SHP77 (cell line): ENCODE measurements around the gene TNFRSF1B.

Experiments used
- DNase-seq, 2 experiments: peaks; one replicate each; lab custom pipeline; 2025; lab: John Stamatoyannopoulos, UW

TNFRSF1B gene

GRCh38 chr1:12142141-12142823, 24.5 kb upstream of the TNFRSF1B start:
- DNase-seq: no peak

- no peak for DNase-seq
Measured at GRCh38 chr1:12142891-12143630, 23.7 kb upstream of the TNFRSF1B start.

- no peak for DNase-seq
Measured at GRCh38 chr1:12143631-12144155, 23.1 kb upstream of the TNFRSF1B start.

- no peak for DNase-seq
Measured at GRCh38 chr1:12144236-12144635, 22.6 kb upstream of the TNFRSF1B start.

- DNase-seq: no peak
Measured at GRCh38 chr1:12144969-12145368, 21.8 kb upstream of the TNFRSF1B start.

GRCh38 chr1:12145616-12146342, 21.0 kb upstream of the TNFRSF1B start:
- no peak for DNase-seq

- DNase-seq: no peak
Measured at GRCh38 chr1:12146343-12147112, 20.3 kb upstream of the TNFRSF1B start.

GRCh38 chr1:12147201-12147701, 19.5 kb upstream of the TNFRSF1B start:
- DNase-seq: no peak

GRCh38 chr1:12148160-12148957, 18.4 kb upstream of the TNFRSF1B start:
- DNase-seq: no peak

GRCh38 chr1:12148958-12149790, 17.6 kb upstream of the TNFRSF1B start:
- DNase-seq: no peak

- no peak for DNase-seq
Measured at GRCh38 chr1:12149791-12150175, 17.0 kb upstream of the TNFRSF1B start.

GRCh38 chr1:12150456-12151200, 16.2 kb upstream of the TNFRSF1B start:
- DNase-seq: no peak

GRCh38 chr1:12151465-12151864, 15.3 kb upstream of the TNFRSF1B start:
- no peak for DNase-seq

GRCh38 chr1:12152113-12152891, 14.5 kb upstream of the TNFRSF1B start:
- DNase-seq: no peak

- DNase-seq: no peak
Measured at GRCh38 chr1:12153181-12153785, 13.5 kb upstream of the TNFRSF1B start.

GRCh38 chr1:12155328-12155727, 11.5 kb upstream of the TNFRSF1B start:
- no peak for DNase-seq

- no peak for DNase-seq
Measured at GRCh38 chr1:12157366-12158231, 9.2 kb upstream of the TNFRSF1B start.
